Loucy (cell line): ENCODE data around the gene PAK1.
A peak's percentile ranks its signal among the peaks of the same experiment; 100 is the strongest.

ENCODE experiments used
- H2AFZ ChIP-seq: fragments of 200-600 bp; sonication (generic); 2 replicates; pipeline ENCODE4 v1.6.0; 2016; ENCODE audit warnings: antibody characterized with exemption, mild to moderate bottlenecking, low read length, moderate library complexity
- H3F3A ChIP-seq: fragments of 200-600 bp; 2 replicates; pipeline ENCODE4 v1.6.0; 2016; ENCODE audit warnings: antibody characterized with exemption, low read depth, mild to moderate bottlenecking
- H3K27me3 ChIP-seq: fragments of 200-600 bp; sonication (generic); 2 replicates; pipeline ENCODE4 v1.6.1; 2014; ENCODE audit warnings: low read length, mild to moderate bottlenecking; ENCODE audit not compliant: insufficient read depth, poor library complexity, severe bottlenecking
- H3K36me3 ChIP-seq: fragments of 200-600 bp; sonication (generic); 2 replicates; pipeline ENCODE4 v1.6.1; 2016; ENCODE audit warnings: low read length; ENCODE audit not compliant: insufficient read depth
- H3K4me1 ChIP-seq: fragments of 200-600 bp; sonication (generic); 2 replicates; pipeline ENCODE4 v1.5.1; 2014; ENCODE audit warnings: low read length, mild to moderate bottlenecking; ENCODE audit not compliant: insufficient read depth, poor library complexity, severe bottlenecking
- H3K4me2 ChIP-seq: fragments of 200-600 bp; sonication (generic); 2 replicates; pipeline ENCODE4 v1.6.0; 2014; ENCODE audit warnings: antibody characterized with exemption, low read length, low read depth, mild to moderate bottlenecking; ENCODE audit not compliant: poor library complexity, severe bottlenecking
- H3K4me3 ChIP-seq: fragments of 200-600 bp; sonication (generic); 2 replicates; pipeline ENCODE4 v1.5.1; 2014; ENCODE audit warnings: low read length, mild to moderate bottlenecking, mixed read lengths; ENCODE audit not compliant: poor library complexity, severe bottlenecking
- H3K79me2 ChIP-seq: fragments of 200-600 bp; sonication (generic); 2 replicates; pipeline ENCODE4 v1.6.1; 2014; ENCODE audit warnings: low read length; ENCODE audit not compliant: insufficient read depth
- H3K9ac ChIP-seq: fragments of 200-600 bp; sonication (generic); 2 replicates; pipeline ENCODE4 v1.6.0; 2014; ENCODE audit warnings: mild to moderate bottlenecking, low read depth, low read length, moderate library complexity; ENCODE audit not compliant: poor library complexity, severe bottlenecking
- H3K9me2 ChIP-seq: fragments of 200-600 bp; sonication (generic); replicated peaks from 2 replicates; pipeline ENCODE4 v1.6.1; 2016; ENCODE audit warnings: low read depth, low read length, mixed read lengths
- H3K9me3 ChIP-seq: fragments of 200-600 bp; sonication (generic); 2 replicates; pipeline ENCODE4 v1.6.1; 2014; ENCODE audit warnings: mild to moderate bottlenecking, antibody characterized with exemption, low read length, low read depth; ENCODE audit not compliant: insufficient read depth
- H4K20me1 ChIP-seq: fragments of 200-600 bp; sonication (generic); 2 replicates; pipeline ENCODE4 v1.6.0; 2014; ENCODE audit warnings: antibody characterized with exemption, low read length, mild to moderate bottlenecking; ENCODE audit not compliant: insufficient read depth, poor library complexity, severe bottlenecking
- EZH2phosphoT487 ChIP-seq: fragments of 200-600 bp; IDR thresholded peaks from 2 replicates; pipeline ENCODE4 v1.6.1; 2018; ENCODE audit warnings: antibody characterized with exemption, mild to moderate bottlenecking, moderate library complexity, borderline replicate concordance
- TF ChIP-seq, protein P1 (sequence below): fragments of 200-600 bp; sonication (generic); conservative IDR thresholded peaks from 2 replicates; pipeline ENCODE4 v1.5.1; 2014; ENCODE audit warnings: mild to moderate bottlenecking, antibody characterized with exemption, low read length

PAK1 gene

DNA sequence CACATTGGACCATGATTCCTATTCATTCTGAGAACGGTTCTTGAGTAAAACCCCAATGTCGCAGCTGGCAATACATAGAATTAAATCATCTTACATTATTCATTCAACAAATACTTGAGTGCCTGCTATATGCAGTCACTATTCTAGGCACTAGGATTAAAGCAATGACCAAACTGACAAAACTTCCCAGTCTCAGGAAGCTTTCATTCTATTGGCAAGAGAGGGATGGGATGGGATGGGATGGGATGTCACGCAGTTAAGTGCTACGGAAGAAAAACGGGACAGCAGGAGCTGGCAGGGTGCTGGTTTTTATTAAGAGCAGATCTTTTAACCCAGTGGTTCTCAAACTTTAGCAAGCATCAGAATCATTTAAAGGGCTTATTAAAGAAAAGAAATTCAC lies 2.9 kb downstream of the PAK1 start:
- peak overlapping the region; percentile 77 for H3K4me2 ChIP-seq
- TF ChIP-seq EZH2phosphoT487, result no peak
- TF ChIP-seq, protein P1, sequence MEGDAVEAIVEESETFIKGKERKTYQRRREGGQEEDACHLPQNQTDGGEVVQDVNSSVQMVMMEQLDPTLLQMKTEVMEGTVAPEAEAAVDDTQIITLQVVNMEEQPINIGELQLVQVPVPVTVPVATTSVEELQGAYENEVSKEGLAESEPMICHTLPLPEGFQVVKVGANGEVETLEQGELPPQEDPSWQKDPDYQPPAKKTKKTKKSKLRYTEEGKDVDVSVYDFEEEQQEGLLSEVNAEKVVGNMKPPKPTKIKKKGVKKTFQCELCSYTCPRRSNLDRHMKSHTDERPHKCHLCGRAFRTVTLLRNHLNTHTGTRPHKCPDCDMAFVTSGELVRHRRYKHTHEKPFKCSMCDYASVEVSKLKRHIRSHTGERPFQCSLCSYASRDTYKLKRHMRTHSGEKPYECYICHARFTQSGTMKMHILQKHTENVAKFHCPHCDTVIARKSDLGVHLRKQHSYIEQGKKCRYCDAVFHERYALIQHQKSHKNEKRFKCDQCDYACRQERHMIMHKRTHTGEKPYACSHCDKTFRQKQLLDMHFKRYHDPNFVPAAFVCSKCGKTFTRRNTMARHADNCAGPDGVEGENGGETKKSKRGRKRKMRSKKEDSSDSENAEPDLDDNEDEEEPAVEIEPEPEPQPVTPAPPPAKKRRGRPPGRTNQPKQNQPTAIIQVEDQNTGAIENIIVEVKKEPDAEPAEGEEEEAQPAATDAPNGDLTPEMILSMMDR, result no peak
- H3K4me3 ChIP-seq, result peak overlapping the region; percentile 89
- H3K9ac ChIP-seq, result peak overlapping the region; percentile 67
- H3K9me2 ChIP-seq, result no peaks in the 10 kb centered on the region
- H3F3A ChIP-seq, result 0 out of 2 replicates have a peak, but pooled peaks cover 3% of the 10 kb centered on the region
- H3K27me3 ChIP-seq, result no peaks in the 10 kb centered on the region
- H3K9me3 ChIP-seq, result no peaks in the 10 kb centered on the region
- H3K4me1 ChIP-seq, result peaks cover 62% of the 10 kb centered on the region
- H3K79me2 ChIP-seq, result peaks cover 53% of the 10 kb centered on the region
- H4K20me1 ChIP-seq, result no peaks in the 10 kb centered on the region
- H3K36me3 ChIP-seq, result no peaks in the 10 kb centered on the region
- H2AFZ ChIP-seq, result peak overlapping the region; percentile 56; the same call in 1 of the 2 replicates

DNA sequence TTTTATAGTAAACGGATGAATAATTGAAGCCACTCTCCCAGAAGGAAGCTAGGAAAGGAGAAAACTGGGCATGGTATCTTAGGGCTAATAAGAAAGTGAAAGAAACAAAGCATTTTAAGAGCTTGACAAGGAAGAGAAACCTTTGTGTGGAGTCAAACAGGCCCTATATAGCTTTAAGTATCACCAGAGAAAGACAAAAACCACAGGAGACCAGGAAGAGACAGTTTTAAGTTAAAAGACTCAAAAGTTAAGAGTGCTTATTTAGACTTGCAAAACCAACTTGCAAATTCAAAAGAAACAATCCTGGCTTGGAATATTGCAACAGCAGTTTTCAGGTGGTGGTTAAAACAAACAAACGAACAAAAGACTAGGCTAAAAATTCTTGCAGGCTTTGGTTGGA lies 3.4 kb downstream of the PAK1 start:
- Histone ChIP-seq H3K9me2 (no peaks in the 10 kb centered on the region), H3K4me2 (peak overlapping the region; percentile 77), H3K9me3 (no peaks in the 10 kb centered on the region), H4K20me1 (no peaks in the 10 kb centered on the region), H3K79me2 (peaks cover 53% of the 10 kb centered on the region), H3K36me3 (no peaks in the 10 kb centered on the region), H3K9ac (peak overlapping the region; percentile 67), H3K4me3 (peak overlapping the region; percentile 89), H2AFZ (peak overlapping the region; percentile 56), H3K27me3 (no peaks in the 10 kb centered on the region), H3K4me1 (peaks cover 62% of the 10 kb centered on the region), H3F3A (0 out of 2 replicates have a peak, but pooled peaks cover 3% of the 10 kb centered on the region)
- no peak for TF ChIP-seq EZH2phosphoT487
- TF ChIP-seq, protein P1, result no peak

DNA sequence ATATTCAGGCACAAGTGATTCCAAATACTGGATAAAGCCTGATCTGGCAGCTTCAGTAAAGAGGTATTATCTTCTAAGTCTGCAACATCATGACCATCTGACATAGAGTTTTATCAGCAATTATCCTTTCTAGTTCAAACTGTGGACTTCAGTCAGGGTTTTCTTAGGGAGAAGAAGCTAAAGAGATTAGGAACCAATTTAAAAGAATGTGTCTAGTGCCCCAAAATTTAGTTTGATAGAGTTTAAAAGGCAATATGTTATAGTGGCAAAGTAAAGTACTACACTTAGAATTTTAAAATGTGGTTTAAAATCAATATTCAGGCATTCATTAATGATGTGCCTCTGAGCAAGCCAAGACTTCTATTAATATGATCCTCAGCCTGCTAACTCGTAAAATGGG lies 5.4 kb downstream of the PAK1 start:
- peaks cover 72% of the 10 kb centered on the region for H3K4me1 ChIP-seq
- no peaks in the 10 kb centered on the region for H3K9me2 ChIP-seq
- TF ChIP-seq EZH2phosphoT487, result no peak
- TF ChIP-seq, protein P1, result peak; percentile 10; the same call in 1 of the 2 replicates
- peak overlapping the region; percentile 77 for H3K4me2 ChIP-seq
- H3K36me3 ChIP-seq, result no peaks in the 10 kb centered on the region
- peak overlapping the region; percentile 89 for H3K4me3 ChIP-seq
- 0 out of 2 replicates have a peak, but pooled peaks cover 3% of the 10 kb centered on the region for H3F3A ChIP-seq
- H3K79me2 ChIP-seq, result peaks cover 60% of the 10 kb centered on the region
- H2AFZ ChIP-seq, result no peak overlapping the region
- H4K20me1 ChIP-seq, result no peaks in the 10 kb centered on the region
- no peaks in the 10 kb centered on the region for H3K9me3 ChIP-seq
- H3K9ac ChIP-seq, result peak overlapping the region; percentile 36
- no peaks in the 10 kb centered on the region for H3K27me3 ChIP-seq
